Natural killer cell (primary cell): Measurements from ENCODE around the gene EPHB6. TPM values are rescaled to one million over a fixed set of nuclear protein-coding genes. Genes with fewer than 3 reads are reported as not detected.

Source experiments
- ATAC-seq, 3 donors: fragments of 150-1000 bp in 2 of 3; fragments of 200-7000 bp in 1 of 3; cut with Tn5 transposase; 1 replicate in 1 of 3; 2 replicates in 2 of 3; pipeline ENCODE4 v1.10.0; 2021; ENCODE audit warnings: mild to moderate bottlenecking in 2 of 3, moderate library complexity in 2 of 3
- DNase-seq, 2 donors: peaks; one replicate each; pipeline versions ENCODE4 v3.0.0 to v3.0.0-alpha.2; 2013 to 2021; ENCODE audit warnings: mixed read lengths in 1 of 2
- H3K27ac ChIP-seq: one replicate; pipeline ENCODE4 v1.5.1; 2013; ENCODE audit warnings: mild to moderate bottlenecking, low read length
- H3K27me3 ChIP-seq: one replicate; pipeline ENCODE4 v1.6.1; 2013; ENCODE audit warnings: low read length; ENCODE audit not compliant: control insufficient read depth, insufficient read depth
- H3K36me3 ChIP-seq: one replicate; pipeline ENCODE4 v1.6.1; 2013; ENCODE audit warnings: low read length; ENCODE audit not compliant: control insufficient read depth, insufficient read depth
- H3K4me1 ChIP-seq: one replicate; pipeline ENCODE4 v1.6.1; 2013; ENCODE audit warnings: low read length; ENCODE audit not compliant: control insufficient read depth, insufficient read depth
- H3K4me3 ChIP-seq: one replicate; pipeline ENCODE4 v1.5.1; 2013; ENCODE audit warnings: low read length
- H3K9me3 ChIP-seq: one replicate; pipeline ENCODE4 v1.6.1; 2013; ENCODE audit warnings: low read length; ENCODE audit not compliant: control insufficient read depth, insufficient read depth
- H3K27ac Mint-ChIP-seq, 2 donors: one replicate each; pipeline ENCODE4 v1.8.0; 2022; ENCODE audit warnings: mild to moderate bottlenecking in 2 of 2, mixed read lengths in 2 of 2, moderate library complexity in 1 of 2
- H3K27me3 Mint-ChIP-seq, 2 donors: one replicate each; pipeline ENCODE4 v1.8.0; 2022; ENCODE audit warnings: low read depth in 2 of 2, mixed read lengths in 2 of 2
- H3K36me3 Mint-ChIP-seq: one replicate; pipeline ENCODE4 v1.8.0; 2022; ENCODE audit warnings: mixed read lengths
- H3K4me1 Mint-ChIP-seq, 2 donors: one replicate each; pipeline ENCODE4 v1.8.0; 2022; ENCODE audit warnings: mixed read lengths in 2 of 2
- H3K4me3 Mint-ChIP-seq: one replicate; pipeline ENCODE4 v1.8.0; 2022; ENCODE audit warnings: mild to moderate bottlenecking, moderate library complexity, mixed read lengths
- H3K9me3 Mint-ChIP-seq, 2 donors: one replicate each; pipeline ENCODE4 v1.8.0; 2022; ENCODE audit warnings: mixed read lengths in 2 of 2
- WGBS: methylation state at CpG from one replicate; pipeline ENCODE4 v1.1.7; 2013; ENCODE audit warnings: missing lambda C conversion rate; ENCODE audit not compliant: insufficient coverage; 5-methylcytosine and 5-hydroxymethylcytosine counted together
- intact Hi-C: fragments of 100-400 bp; cut with micrococcal nuclease; formaldehyde crosslinking; loops from one replicate; pipeline ENCODE4 v1.14.2; 2022
- total RNA-seq, 4 donors: library from RNA; stranded (reverse); fragments of 120-200 nt in 1 of 4; gene quantifications; one replicate each; pipeline versions ENCODE4 v1.2.3 to v1.2.4, GENCODE V29; 2013 to 2022
- TF ChIP-seq, protein P1 (sequence below): fragments of 200-600 bp; IDR thresholded peaks from one replicate; pipeline ENCODE4 v1.8.0; 2022; ENCODE audit warnings: antibody characterized with exemption

Gene EPHB6
- total RNA-seq, 3 donors from 2014 or later (not counting 1 experiment from before 2014, with no cell fraction given), result 2.3 to 6.8 (median 6.5) TPM

- no peaks in the 10 kb centered on the region for H3K4me1 Mint-ChIP-seq
- Histone ChIP-seq H3K36me3 (no peaks in the 10 kb centered on the region), H3K4me1 (no peaks in the 10 kb centered on the region), H3K27me3 (no peaks in the 10 kb centered on the region), H3K9me3 (no peaks in the 10 kb centered on the region), H3K27ac (no peak overlapping the region), H3K4me3 (no peak overlapping the region)
- peaks cover 19 to 22% of the 10 kb centered on the region in 2 donors for H3K27me3 Mint-ChIP-seq
- intact Hi-C loops, result no loop called here
- no peak overlapping the region for H3K4me3 Mint-ChIP-seq
- H3K27ac Mint-ChIP-seq, result no peak overlapping the region
- 88% methylated on average over 5 of the region's 5 CpGs for WGBS
- TF ChIP-seq, protein P1, sequence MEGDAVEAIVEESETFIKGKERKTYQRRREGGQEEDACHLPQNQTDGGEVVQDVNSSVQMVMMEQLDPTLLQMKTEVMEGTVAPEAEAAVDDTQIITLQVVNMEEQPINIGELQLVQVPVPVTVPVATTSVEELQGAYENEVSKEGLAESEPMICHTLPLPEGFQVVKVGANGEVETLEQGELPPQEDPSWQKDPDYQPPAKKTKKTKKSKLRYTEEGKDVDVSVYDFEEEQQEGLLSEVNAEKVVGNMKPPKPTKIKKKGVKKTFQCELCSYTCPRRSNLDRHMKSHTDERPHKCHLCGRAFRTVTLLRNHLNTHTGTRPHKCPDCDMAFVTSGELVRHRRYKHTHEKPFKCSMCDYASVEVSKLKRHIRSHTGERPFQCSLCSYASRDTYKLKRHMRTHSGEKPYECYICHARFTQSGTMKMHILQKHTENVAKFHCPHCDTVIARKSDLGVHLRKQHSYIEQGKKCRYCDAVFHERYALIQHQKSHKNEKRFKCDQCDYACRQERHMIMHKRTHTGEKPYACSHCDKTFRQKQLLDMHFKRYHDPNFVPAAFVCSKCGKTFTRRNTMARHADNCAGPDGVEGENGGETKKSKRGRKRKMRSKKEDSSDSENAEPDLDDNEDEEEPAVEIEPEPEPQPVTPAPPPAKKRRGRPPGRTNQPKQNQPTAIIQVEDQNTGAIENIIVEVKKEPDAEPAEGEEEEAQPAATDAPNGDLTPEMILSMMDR, result no peak
- no peak for DNase-seq
- no peaks in the 10 kb centered on the region for H3K9me3 Mint-ChIP-seq
- no peaks in the 10 kb centered on the region for H3K36me3 Mint-ChIP-seq
- no peak for ATAC-seq
Observed at GRCh38 chr7:142882338-142882678, 27.4 kb downstream of the EPHB6 start.

- H3K9me3 Mint-ChIP-seq, result no peaks in the 10 kb centered on the region
- DNase-seq (no peak), ATAC-seq (no peak)
- Histone ChIP-seq H3K9me3 (no peaks in the 10 kb centered on the region), H3K36me3 (no peaks in the 10 kb centered on the region), H3K4me3 (no peak overlapping the region), H3K27ac (no peak overlapping the region), H3K4me1 (no peaks in the 10 kb centered on the region), H3K27me3 (no peaks in the 10 kb centered on the region)
- H3K27me3 Mint-ChIP-seq, result peaks cover 16 to 22% of the 10 kb centered on the region in 2 donors
- H3K4me1 Mint-ChIP-seq, result no peaks in the 10 kb centered on the region
- H3K36me3 Mint-ChIP-seq, result no peaks in the 10 kb centered on the region
- H3K27ac Mint-ChIP-seq, result no peak overlapping the region
- intact Hi-C loops, result no loop called here
- TF ChIP-seq, protein P1, result no peak
- WGBS, result 84% methylated on average over 10 of the region's 10 CpGs
- no peak overlapping the region for H3K4me3 Mint-ChIP-seq
Observed at GRCh38 chr7:142883145-142883544, 28.3 kb downstream of the EPHB6 start.

- no peaks in the 10 kb centered on the region for H3K9me3 Mint-ChIP-seq
- DNase-seq, result no peak
- H3K27me3 ChIP-seq, result no peaks in the 10 kb centered on the region
- H3K4me3 Mint-ChIP-seq, result no peak overlapping the region
- H3K27ac ChIP-seq, result no peak overlapping the region
- no peak for ATAC-seq
- no peak overlapping the region for H3K27ac Mint-ChIP-seq
- intact Hi-C loops, result no loop called here
- WGBS, result 90% methylated on average over 6 of the region's 7 CpGs
- H3K36me3 Mint-ChIP-seq, result no peaks in the 10 kb centered on the region
- no peaks in the 10 kb centered on the region for H3K9me3 ChIP-seq
- H3K36me3 ChIP-seq, result no peaks in the 10 kb centered on the region
- H3K4me1 Mint-ChIP-seq, result no peaks in the 10 kb centered on the region
- no peaks in the 10 kb centered on the region for H3K4me1 ChIP-seq
- peaks cover 16 to 22% of the 10 kb centered on the region in 2 donors for H3K27me3 Mint-ChIP-seq
- no peak overlapping the region for H3K4me3 ChIP-seq
- TF ChIP-seq, protein P1, result no peak
Observed at GRCh38 chr7:142883571-142884285, 28.9 kb downstream of the EPHB6 start.

DNA sequence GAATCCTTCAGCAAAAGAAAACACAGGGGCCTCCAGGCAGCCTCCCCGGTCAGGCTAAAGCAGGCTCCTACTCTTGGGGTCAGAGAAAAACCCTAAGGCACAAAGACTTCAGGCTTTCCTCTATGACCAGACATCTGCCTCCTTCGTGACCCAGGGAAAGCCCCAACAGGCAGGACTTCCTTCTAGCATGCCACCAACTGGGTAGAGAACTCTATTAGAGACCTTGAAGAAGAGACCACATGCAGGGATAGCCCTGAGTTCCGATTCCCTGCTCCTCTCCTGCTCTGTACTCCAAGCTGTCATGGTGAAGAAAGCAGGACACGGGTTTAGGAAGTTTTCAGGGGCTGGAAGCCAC lies 29.4 kb downstream of the EPHB6 start:
- Histone ChIP-seq H3K4me3 (no peak overlapping the region), H3K9me3 (no peaks in the 10 kb centered on the region), H3K27me3 (no peaks in the 10 kb centered on the region), H3K27ac (no peak overlapping the region), H3K36me3 (no peaks in the 10 kb centered on the region), H3K4me1 (no peaks in the 10 kb centered on the region)
- ATAC-seq, result no peak
- intact Hi-C loops, result no loop called here
- H3K27ac Mint-ChIP-seq, result no peak overlapping the region
- no peak for DNase-seq
- TF ChIP-seq, protein P1, result no peak
- WGBS, result 71% methylated on average over 4 of the region's 4 CpGs
- H3K36me3 Mint-ChIP-seq, result no peaks in the 10 kb centered on the region
- peaks cover 15 to 20% of the 10 kb centered on the region in 2 donors for H3K27me3 Mint-ChIP-seq
- no peaks in the 10 kb centered on the region for H3K4me1 Mint-ChIP-seq
- H3K4me3 Mint-ChIP-seq, result no peak overlapping the region
- no peaks in the 10 kb centered on the region for H3K9me3 Mint-ChIP-seq
